NCI-H1105 treated with DMSO at 0.1 percent for 48 hours (cell line): Measurements from ENCODE around the gene JAGN1.
"Not testable (repeated sequence)": the region's sequence is repeated elsewhere in the genome, so short reads cannot be mapped to it uniquely, and the experiment has no call there.

ENCODE experiments used
- DNase-seq: peaks from one replicate; lab custom pipeline; 2025; lab: John Stamatoyannopoulos, UW

JAGN1 gene

DNA sequence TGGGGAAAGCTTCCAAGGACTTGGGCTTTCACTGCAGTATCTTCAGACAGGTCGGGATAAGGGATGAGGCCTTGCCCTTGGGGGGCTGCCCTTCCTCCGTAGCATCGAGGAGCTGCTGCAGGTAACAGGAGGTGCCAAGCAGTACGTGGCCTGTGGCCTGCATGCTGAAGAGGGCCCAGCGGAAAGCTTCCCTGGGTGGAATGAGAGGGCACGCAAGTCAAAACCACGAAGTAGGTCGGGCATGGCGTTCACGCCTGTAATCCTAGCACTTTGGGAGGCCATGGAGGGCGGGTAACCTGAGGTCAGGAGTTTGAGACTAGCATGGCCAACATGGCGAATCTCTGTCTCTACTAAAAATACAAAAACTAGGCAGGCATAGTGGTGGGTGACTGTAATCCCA is 23.3 kb upstream of the JAGN1 start:
- DNase-seq: no peak

DNA sequence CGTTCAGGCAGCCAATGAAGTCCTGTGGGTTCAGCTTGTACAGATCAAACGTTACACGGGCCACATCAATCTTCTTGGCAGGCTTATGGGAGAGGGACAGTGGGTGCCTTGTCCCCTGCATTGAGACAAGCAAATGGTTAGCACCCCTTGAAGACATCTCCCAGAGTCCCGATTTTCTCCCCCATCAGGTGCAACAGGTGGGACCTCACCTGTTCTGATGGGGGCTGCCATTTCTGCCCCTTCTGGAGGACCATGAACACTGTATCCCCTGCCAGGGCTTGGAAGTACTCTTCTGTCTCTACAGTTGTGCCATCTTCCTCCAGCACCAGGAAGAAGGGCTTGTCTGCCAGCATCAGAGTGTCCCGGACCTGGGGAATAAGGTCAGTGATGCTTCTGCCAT is 20.5 kb upstream of the JAGN1 start:
- no peak for DNase-seq

DNA sequence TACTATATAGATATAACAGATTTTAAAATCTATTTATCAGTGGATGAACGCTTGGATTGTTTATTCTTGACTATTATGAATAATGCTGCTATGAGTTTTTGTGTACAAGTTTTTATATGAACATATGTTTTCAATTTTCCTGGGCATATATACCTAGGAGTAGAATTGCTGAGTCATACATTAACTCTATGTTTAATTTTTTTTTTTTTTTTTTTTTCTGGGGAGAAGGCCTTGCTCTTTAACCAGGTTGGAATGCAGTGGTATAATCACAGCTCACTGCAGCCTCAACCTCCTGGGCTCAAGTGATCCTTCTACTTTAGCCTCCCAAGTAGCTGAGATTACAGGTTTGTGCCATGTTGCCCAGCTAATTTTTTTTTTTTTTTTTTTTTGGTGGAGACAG is 19.4 kb upstream of the JAGN1 start:
- DNase-seq: no peak

DNA sequence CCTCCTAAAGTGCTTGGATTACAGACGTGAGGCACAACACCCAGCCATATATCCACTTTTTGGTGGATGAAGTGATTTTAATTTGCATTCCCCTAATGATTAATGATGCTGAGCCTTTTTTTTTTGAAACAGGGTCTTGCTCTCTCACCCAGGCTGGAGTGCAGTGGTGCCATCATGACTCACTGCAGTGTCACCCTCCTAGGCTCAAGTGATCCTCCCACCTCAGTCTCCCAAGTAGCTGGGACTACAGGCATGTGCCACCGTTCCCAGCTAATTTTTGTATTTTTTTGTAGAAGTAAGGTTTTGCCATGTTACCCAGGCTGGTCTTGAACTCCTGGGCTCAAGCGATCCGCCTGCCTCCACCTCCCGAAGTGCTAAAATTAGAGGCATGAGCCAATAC is 18.3 kb upstream of the JAGN1 start:
- DNase-seq: not testable (repeated sequence)

DNA sequence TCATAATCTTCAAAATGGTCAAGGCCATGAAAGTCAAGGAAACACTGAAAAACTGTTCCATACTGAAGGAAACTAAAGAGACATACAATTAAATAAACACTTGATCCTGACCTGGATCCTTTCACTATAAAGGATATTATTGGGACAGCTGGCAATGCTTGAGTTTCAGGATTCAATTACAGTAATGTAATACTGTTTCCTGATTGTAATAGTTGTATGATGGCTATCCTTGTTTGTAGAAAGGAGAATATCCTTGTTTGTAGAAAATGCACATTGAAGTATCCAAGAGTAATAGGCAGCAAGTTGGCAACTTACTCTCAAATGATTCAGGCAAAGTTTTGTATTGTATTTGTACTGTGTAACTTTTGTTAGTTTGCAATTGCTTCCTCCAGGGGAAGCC is 15.0 kb upstream of the JAGN1 start:
- no peak for DNase-seq

DNA sequence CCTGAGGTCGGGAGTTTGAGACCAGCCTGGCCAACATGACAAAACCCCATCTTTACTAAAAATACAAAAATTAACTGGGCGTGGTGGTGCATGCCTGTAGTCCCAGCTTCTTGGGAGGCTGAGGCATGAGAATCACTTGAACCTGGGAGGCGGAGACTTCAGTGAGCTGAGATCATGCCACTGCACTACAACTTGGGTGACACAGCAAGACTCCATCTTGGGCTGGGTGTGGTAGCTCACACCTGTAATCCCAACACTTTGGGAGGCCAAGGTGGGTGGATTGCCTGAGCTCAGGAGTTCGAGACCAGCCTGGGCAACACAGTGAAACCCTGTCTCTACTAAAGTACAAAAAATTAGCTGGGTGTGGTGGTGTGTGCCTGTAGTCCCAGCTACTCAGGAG is 14.2 kb upstream of the JAGN1 start:
- DNase-seq: not testable (repeated sequence)

DNA sequence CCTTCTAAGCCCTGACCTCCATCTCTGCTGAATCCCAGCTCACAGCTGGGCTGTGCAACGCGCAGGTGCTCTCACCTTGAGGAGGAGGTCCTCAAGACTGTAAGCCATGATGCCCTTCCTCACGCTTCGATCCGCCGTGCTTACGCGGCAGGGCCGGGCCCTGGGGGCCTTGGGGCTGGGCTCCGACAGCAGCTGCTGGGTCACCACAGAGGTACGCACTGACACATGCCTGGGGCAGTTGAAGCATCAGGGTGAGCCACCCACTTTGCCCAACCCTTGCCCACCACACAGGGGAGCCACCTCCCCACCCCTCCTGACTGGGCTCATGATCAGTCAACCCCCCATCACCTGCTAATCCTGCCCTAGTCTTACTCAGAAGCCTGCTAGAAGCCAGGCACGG is 13.4 kb upstream of the JAGN1 start:
- no peak for DNase-seq

DNA sequence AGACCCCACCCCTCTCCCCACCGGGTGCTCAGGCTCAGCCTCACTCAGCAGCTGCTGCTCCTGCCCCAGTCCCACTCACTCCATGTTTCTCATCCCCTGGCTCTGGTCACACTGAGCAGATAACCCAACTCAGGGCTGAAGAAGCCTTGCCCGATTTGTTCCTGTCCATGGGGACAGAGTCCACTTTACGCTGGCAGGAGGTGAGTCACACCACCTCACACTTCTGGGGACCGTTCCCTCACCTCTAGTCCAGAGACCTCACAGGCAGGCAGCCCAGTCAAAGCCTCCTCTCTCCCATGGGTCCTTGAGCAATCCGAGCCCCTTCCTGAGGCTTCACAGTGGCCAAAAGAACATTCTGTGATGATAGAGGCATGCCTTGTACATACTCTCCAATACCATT is 11.7 kb upstream of the JAGN1 start:
- no peak for DNase-seq

DNA sequence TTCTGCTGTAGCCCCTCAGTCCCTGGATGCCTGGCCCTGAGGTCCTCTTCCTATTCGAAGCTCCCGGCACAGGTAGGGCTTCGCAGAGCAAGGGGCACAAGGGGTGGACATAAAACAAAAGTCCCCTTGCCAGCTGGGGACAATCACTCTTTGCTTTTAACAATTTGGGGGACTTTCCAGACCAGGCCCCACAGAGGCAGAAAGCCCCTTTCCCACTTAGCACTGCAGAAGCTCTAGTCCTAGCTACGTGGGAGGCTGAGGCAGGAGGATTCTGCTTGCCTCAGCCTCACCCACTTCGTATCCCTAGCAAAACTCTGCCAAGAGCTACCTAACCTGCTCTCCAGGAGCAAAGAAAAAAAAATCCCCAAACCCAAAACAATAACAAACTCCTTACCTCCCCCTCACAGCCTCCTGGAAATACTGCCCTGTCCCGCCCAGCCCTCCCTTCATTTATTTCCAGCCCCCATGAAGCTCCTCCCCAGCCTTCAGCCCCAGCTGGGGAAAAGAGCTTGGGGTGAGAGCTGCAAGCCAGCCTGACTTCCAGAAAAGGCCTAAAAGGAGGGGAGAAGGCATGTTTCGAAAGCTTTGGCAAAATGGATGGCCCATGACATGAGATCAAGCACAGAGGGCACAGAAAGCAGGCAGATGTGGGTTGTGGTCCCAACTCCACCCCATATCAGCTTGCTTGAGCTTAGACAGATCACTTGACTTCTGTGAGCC is 10.4 kb upstream of the JAGN1 start, which contains the start of gene CIDEC:
Gene CIDEC, minus strand, starts transcription at position 424 of the 720 bp plus-strand sequence. CDS start 1,767 bp downstream, outside the sequence.
- DNase-seq: no peak

DNA sequence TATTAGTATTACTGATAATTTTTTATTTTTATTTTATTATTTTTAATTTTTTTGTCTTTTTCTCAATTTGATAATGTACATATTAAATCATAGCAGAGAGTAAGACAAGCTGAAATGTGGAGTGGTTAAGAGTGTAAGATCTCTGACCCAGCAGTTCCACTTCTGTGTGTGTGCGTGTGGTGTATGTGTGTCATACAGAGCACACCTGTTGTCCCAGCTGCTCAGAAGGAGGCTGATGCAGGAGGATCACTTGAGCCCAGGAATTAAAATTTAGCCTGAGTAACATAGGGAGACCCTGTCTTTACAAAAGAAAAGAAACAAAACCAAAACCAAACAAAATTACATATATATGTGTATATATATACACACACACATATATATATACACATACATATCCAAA is 9.0 kb upstream of the JAGN1 start:
- no peak for DNase-seq

DNA sequence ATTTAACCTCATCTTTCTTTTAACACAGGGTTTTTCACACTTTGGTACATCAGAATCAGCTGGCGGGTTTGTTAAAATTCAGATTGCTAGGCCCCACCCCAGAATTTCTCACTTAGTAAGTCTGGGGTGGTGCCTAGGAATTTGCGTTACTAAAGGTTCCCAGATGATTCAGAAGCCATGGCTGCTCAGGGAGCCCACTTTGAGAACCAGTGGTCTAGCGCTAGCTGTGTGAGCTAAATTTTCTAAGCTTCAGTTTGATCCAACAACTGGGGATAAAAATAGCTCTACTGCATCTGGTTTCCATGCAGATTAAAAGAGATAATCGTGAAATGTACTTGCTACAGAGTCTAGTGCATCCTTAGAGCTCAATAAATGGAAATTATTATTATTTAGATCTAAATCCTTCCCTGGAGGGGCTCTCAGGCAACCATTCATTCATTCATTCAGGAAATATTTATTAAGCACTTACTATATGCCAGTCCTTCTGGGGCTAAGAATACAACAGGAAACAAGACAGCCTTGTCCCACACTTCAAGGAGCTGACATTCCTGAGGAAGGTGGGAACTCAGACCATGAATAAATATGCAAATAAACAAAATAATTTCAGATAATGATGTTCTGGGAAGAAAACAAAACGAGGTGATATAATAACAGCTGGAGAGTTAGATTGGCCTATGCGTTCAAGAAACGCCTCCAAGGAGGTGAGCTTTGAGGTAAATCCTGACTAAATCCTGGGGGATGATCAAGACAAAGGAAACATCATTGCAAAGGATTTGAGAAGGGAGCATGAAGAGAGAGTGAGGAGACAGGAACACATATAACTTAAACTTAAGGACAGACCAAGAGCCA is 6.5 kb upstream of the JAGN1 start:
- DNase-seq: no peak

DNA sequence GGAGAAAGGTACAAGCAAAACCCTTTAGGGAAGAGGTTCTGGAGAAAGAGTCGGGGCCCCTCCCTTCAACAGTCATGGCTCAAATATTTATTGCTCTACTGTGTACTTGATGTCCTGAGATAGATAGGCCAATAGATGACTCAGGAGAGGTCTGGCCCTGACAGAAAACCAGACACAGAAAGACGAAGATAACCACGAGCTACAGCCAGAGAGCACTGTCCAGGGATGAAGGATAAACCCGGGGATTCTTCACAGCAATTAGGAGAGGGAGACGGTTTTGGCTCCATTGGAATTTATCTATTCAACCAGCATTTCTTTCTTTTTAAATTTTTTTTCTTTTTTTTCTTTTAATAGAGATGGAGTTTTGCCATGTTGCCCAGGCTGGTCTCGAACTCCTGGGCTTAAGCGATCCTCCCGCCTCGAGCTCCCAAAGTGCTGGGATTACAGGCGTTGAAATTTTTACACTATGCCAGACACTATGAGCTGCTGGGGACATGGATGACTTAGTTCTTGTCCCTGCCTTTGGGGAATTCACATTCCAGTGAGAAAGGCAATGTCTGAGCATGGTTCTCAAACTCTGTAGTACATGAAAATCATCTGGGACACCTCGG is 5.8 kb upstream of the JAGN1 start:
- DNase-seq: no peak

DNA sequence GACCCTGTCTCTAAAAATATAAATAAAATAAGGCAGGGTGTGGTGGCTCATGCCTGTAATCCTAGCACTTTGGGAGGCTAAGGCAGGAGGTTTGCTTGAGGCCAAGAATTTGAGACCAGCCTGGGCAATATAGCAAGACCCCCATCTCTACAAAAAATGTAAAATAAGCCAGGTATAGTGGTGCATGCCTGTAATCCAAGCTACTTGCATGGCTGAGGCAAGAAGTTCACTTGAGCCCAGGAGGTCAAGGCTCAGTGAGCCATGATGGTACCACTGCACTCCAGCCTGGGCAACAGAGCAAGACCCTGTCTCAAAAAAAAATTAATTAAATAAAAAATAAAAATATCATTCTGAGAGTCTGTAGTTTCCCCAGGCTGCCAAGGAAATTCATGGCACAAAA is 4.1 kb upstream of the JAGN1 start:
- no peak for DNase-seq

DNA sequence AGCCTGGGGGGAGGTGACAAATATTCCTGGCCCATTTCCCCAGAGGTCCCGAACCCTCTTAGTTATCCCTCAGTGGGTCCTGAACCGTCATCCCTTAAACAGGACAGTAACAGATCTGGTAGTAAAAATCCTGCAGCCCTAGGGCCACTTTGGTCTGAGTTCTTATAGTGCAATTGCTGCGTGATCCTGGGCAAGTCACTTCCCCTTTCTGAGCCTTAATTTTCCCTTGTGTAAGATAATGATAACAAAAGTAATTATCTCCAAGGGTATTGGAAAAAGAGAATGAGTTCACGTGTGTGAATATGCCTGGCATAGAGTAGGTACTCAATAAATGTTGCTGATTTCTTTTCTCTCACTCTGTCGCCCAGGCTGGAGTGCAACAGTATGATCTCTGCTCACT is 2.9 kb upstream of the JAGN1 start:
- no peak for DNase-seq

DNA sequence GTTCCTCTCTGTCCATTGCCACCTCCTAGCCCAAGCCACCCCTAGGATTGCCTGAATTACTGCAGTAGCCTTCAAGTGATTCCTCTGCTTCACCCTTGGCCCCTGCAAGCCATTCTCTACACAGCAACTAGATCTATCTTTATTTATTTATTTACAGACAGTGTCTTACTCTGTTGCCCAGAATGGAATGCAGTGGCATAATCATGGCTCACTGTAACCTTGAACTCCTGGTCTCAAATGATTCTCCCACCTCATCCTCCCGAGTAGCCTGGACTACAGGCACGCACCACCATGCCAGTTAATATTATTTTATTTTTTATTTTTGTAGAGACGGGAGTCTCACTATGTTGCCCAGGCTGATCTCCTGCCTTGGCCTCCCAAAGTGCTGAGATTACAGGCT is 1.9 kb upstream of the JAGN1 start:
- no peak for DNase-seq

DNA sequence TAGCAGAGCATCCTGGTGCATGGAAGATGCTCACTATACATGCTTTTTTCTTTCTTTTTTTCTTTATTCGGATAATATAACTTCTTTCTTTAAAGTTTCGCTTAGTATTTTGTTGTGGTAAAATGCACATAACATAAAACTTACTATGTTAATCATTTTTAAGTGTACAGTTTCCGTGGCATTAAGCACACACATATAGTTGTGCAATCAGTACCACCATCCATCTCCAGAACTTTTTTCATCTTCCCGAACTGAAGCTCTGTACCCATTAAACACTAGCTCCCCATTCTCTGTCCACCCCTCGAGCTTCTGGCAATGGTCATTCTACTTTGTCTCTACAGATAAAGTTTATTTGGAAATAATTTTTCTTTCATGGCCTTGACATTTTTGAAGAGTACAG is 1.0 kb upstream of the JAGN1 start:
- DNase-seq: no peak

DNA sequence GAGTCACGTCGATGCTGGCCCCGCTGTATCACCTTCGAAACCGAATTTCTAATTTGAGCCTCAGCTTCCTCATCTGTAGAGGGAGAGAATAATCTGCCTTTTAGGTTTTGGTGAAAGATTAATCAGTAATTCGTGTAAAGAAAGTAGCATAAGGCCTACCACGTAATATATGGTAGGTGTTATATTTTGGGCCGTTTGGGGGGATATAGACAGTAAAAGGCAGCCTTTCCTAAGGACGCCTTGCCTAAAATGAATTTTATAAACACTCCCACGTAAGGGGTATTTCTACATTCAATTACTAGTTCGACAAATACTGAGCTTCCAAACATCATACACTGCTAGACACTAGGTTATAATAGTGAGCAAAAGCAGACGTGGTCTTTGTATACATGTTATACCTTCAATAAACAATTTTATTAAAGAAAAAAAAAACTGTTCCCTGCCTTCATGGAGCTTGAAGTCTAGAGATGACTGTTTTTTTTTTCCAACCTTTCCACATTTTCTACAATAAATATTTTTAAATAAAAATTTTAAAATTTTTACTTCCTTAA is 737 bp downstream of the JAGN1 start:
- DNase-seq: no peak

DNA sequence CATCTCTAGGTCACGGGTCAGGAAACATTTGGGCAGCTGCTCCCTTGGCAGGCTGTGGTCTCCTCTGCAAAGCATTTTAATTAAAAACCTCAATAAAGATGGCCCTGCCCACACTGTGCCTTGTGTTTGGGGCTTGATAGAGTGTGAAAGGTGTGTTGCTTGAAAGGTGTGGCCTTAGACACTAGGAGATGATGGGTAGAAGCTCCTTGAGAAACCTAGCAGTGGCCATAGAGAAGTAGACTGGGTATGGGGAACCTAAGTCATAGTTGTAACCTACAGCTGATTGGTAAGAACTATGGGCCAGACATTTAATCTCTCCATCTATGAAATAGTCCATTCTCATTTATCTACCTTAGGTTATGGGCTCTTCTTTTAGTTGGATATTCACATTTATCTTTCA is 3.3 kb downstream of the JAGN1 start:
- DNase-seq: no peak

DNA sequence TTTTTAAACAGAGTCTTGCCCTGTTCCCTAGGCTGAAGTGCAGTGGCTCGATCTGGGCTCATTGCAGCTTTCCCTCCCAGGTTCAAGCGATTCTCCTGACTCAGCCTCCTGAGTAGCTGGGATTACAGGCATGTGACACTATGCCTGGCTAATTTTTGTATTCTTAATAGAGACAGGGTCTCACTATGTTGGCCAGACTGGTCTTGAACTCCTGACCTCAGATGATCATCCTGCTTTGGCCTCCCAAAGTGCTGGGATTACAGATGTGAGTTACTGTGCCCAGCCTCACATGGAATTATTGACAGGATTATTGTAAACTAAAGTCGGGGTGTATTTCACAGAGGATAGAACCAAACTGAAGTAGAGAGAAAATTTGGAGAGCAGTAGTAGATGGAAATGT is 5.3 kb downstream of the JAGN1 start:
- DNase-seq: not testable (repeated sequence)

DNA sequence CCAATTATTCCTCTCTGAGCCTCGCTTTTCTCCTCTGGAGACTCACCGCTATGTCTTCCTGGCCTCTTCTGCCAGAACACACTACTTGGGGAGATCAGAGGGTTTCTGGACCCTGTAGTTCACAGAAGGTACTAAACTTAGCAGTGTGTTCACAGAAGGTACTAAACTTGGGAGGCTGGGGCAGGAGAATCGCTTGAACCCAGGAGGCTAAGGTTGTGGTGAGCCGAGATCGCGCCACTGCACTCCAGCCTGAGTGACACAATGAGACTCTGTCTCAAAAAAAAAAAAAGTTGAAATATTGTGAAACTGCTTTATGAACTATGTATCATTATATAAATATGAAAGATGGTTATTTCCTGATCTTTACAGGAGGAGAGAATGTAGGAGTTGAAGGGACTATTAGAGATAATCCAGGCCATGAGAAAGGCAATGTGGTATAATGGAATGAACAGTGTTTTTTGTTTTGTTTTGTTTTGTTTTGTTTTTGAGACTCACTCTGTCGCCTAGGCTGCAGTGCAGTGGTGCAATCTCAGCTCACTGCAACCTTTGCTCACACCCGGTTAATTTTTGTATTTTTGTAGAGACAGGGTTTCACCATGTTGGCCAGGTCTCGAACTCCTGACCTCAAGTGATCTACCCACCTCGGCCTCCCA is 6.5 kb downstream of the JAGN1 start:
- DNase-seq: not testable (repeated sequence)

DNA sequence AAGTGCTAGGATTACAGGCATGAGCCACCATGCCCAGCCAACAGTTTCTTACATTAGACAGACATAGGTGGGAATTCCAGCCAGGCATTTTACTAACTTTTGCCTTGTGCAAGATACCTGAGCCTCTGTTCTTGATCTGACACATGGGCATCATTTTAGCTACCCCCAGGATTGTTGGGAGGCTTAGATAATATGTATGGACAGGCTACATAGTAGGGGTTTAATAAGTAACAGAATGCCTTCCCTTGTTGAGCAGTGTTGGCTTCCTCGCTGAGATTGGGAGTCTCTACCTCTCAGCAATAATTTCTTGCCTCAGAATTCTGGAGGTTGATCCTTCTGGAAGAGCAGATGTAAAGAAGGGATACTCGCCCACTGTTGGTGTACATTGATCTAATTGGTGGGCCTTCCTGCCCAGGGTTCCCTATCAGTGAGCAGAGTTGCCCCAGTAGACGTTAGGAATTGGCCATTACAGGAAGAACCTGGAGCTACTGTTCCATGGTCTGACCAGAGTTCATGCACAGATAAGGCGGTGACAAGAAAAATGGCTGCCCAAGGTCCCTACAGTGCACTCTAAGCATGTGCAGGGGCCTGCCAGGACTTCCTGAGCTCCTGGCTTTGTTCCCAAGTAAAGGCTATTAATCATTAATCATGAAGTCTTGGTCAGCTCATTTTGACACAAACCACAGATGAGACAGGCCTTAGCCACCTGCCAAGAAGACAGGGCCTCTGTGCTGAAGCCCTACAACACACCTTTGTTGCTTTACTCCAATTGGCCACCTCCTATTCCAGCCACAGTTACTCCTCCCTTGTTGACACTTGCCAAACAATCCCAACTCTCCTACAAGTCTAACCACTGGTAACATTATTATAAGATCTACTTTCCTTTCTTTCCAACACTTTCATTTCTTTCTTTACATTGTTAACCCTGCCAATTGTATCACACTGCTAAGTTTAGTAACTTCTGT is 7.3 kb downstream of the JAGN1 start:
- peak; percentile 20 for DNase-seq
